Upper lobe of right lung (tissue), 1 donor: Measurements from ENCODE around the gene TTC39C. TPM values are rescaled to one million over a fixed set of nuclear protein-coding genes. Genes with fewer than 3 reads are reported as not detected.

Experiments
- ATAC-seq: fragments of 200-7000 bp; cut with Tn5 transposase; one replicate; pipeline ENCODE4 v1.9.1; 2020; ENCODE audit warnings: mild to moderate bottlenecking, moderate library complexity
- DNase-seq: peaks from one replicate; pipeline ENCODE4 v3.0.0-alpha.2; 2020
- H3K27ac ChIP-seq: fragments of 200-600 bp; one replicate; pipeline ENCODE4 v1.8.0; 2022
- H3K27me3 ChIP-seq: fragments of 200-600 bp; one replicate; pipeline ENCODE4 v1.8.0; 2022; ENCODE audit warnings: mild to moderate bottlenecking
- H3K36me3 ChIP-seq: fragments of 200-600 bp; one replicate; pipeline ENCODE4 v1.8.0; 2022
- H3K4me1 ChIP-seq: fragments of 200-600 bp; one replicate; pipeline ENCODE4 v1.8.0; 2022
- H3K4me3 ChIP-seq: fragments of 200-600 bp; one replicate; pipeline ENCODE4 v1.8.0; 2022; ENCODE audit warnings: mild to moderate bottlenecking
- H3K9me3 ChIP-seq: fragments of 200-600 bp; one replicate; pipeline ENCODE4 v1.8.0; 2022
- intact Hi-C: fragments of 100-400 bp; cut with DNase I; formaldehyde crosslinking; loops from one replicate; pipeline ENCODE4 v1.11.0; 2022
- total RNA-seq: library from RNA; stranded (reverse); fragmentation: NEBNext Ultra II Directional; extraction: Animal tissue kit (Norgen Biotek cat#: 25700); gene quantifications from one replicate; pipeline ENCODE4 v1.2.1, GENCODE V29; 2021
- TF ChIP-seq, protein P1 (sequence below): fragments of 200-600 bp; IDR thresholded peaks from one replicate; pipeline ENCODE4 v1.8.0; 2022; ENCODE audit warnings: antibody characterized with exemption
- donor health status: DM: no; HTN: yes; CAD: no; lungs with severe emphysema.

The TTC39C gene
- total RNA-seq, 1 donor from 2014 or later = 14.8 TPM

DNA sequence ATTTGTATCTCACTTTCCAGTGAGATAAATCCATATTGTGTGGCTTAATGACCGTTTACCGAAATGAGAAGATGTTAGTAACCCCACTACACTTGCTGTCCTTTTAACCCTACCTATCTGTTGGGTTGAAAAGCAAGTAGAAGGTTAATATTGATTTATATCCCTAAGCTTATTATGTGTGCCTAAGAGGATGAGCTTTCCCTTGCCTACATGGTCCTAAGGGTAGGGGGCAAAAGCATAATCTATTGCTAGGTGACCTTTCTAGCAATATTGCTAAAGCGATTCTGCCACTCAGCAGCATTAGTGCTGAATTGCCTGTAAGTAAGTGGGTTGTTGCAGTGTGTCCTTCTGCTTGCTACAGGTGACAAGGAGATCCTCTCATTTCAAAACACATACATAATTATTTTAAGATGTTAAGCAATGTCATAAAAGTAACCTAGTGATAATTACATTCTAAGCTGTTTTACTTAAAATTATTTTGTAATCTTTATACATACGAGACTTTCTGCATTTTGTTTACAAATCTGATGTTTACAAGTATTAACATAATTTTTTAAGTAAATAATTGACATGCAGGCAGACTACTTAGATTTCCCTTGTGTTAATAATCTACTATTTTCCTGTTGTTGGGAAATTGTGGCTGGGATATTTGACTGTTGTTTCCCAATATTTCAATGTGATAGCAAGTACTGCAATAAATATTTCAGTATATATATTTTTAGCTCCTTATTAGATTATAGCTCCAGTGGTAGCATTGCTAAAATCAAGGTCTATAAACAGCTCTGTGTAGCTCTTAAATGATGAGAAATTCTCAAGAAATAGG is 75.2 kb downstream of the TTC39C start:
- H3K4me3 ChIP-seq = no peak overlapping the region
- no peaks in the 10 kb centered on the region for H3K9me3 ChIP-seq
- H3K27ac ChIP-seq = no peak overlapping the region
- intact Hi-C loops = no loop called here
- DNase-seq (no peak), ATAC-seq (no peak)
- no peaks in the 10 kb centered on the region for H3K36me3 ChIP-seq
- H3K27me3 ChIP-seq = no peaks in the 10 kb centered on the region
- no peaks in the 10 kb centered on the region for H3K4me1 ChIP-seq
- TF ChIP-seq, protein P1, sequence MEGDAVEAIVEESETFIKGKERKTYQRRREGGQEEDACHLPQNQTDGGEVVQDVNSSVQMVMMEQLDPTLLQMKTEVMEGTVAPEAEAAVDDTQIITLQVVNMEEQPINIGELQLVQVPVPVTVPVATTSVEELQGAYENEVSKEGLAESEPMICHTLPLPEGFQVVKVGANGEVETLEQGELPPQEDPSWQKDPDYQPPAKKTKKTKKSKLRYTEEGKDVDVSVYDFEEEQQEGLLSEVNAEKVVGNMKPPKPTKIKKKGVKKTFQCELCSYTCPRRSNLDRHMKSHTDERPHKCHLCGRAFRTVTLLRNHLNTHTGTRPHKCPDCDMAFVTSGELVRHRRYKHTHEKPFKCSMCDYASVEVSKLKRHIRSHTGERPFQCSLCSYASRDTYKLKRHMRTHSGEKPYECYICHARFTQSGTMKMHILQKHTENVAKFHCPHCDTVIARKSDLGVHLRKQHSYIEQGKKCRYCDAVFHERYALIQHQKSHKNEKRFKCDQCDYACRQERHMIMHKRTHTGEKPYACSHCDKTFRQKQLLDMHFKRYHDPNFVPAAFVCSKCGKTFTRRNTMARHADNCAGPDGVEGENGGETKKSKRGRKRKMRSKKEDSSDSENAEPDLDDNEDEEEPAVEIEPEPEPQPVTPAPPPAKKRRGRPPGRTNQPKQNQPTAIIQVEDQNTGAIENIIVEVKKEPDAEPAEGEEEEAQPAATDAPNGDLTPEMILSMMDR = no peak

DNA sequence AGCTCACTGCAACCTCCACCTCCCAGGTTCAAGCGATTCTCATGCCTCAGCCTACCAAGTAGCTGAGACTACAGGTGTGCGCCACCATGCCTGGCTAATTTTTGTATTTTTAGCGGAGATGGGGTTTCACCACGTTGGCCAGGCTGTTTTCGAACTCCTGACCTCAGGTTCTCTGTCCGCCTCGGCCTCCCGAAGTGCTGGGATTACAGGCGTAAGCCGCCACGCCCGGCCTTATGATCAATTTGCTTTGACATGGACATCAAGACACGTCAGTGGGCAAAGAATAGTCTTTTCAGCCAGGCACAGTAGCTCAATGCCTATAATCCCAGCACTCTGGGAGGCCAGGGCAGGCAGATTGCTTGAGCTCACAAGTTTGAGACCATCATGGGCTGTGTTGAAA is 76.3 kb downstream of the TTC39C start:
- intact Hi-C loops = no loop called here

DNA sequence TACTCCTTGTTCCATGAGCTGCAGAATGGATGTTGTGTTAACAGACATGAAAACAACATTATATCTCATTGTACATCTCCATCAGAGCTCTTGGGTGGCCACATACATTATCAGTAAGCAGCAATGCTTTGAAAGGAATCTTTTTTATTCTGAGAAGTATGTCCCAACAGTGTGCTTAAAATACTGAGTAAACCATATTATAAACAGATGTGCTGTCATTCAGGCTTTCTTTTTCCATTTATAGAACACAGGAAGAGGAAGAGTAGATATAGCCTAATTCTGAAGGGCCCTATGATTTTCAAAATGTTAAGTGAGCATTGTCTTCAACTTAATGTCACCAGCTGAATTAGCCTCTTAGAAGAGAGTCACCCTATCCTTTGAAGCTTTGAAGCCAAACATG is 80.0 kb downstream of the TTC39C start:
- DNase-seq = no peak
- Histone ChIP-seq H3K4me3 (no peak overlapping the region), H3K9me3 (no peaks in the 10 kb centered on the region), H3K27me3 (no peaks in the 10 kb centered on the region), H3K36me3 (no peaks in the 10 kb centered on the region), H3K27ac (no peak overlapping the region), H3K4me1 (no peaks in the 10 kb centered on the region)
- intact Hi-C loops = no loop called here
- TF ChIP-seq, protein P1 = no peak
- no peak for ATAC-seq

More for the DNA sequence above, 76.3 kb downstream of the TTC39C start:
- no peak for DNase-seq
- no peak for ATAC-seq
- Histone ChIP-seq H3K4me1 (no peaks in the 10 kb centered on the region), H3K4me3 (no peak overlapping the region), H3K36me3 (no peaks in the 10 kb centered on the region), H3K27me3 (no peaks in the 10 kb centered on the region), H3K27ac (no peak overlapping the region), H3K9me3 (no peaks in the 10 kb centered on the region)
- TF ChIP-seq, protein P1 = no peak

DNA sequence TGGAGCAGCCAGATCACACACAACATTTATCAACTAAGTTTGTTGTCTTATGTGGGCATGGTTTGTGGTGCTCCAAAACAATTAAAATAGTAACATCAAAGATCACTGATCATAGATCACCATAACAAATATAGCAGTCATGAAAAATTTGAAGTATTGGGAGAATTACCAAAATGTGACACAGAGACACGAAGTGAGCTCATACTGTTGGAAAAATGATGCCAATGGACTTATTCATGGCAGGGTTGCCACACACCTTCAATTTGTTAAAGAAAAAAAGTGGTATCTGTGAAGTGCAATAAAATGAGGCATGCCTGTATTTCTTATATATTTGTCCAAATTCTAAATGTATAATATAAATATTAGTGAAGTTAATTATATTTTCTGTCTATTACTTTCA is 81.4 kb downstream of the TTC39C start:
- Histone ChIP-seq H3K4me1 (no peaks in the 10 kb centered on the region), H3K9me3 (no peaks in the 10 kb centered on the region), H3K36me3 (no peaks in the 10 kb centered on the region), H3K4me3 (no peak overlapping the region), H3K27ac (no peak overlapping the region), H3K27me3 (no peaks in the 10 kb centered on the region)
- no peak for ATAC-seq
- intact Hi-C loops = no loop called here
- DNase-seq = no peak
- TF ChIP-seq, protein P1 = no peak

DNA sequence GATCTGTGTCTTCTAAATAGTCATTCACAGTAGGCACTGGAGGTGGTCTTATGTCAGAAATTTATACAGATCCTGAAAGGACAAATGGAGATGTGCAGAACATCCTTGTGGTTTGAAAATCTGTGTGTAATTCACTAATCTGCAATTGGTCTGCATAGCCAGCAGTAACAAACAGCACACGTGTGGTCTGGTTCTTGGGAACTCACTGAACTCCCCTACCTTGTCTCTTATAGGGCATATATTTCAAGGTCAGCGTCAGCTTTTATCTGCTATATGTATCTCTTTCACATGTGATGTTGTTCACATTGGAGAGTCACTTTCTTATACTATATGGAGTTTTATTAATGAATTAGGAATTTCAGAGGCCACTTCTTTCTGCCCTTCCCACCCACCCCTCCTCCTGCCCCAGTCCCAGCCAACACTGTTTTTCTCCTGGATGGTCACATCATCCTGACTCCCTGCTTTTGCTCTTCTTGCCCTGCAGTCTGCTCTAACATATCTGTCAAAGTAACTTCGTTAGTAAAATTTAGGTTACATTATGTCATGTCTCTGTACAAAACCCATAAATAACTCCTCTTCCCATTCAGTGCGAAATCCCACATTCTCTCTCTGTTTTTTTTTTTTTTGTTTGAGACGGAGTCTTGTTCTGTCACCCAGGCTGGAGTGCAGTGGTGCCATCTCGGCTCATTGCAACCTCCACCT is 88.9 kb downstream of the TTC39C start:
- DNase-seq (no peak), ATAC-seq (no peak)

More for the DNA sequence above, 88.9 kb downstream of the TTC39C start:
- Histone ChIP-seq H3K27ac (no peak overlapping the region), H3K4me1 (no peaks in the 10 kb centered on the region), H3K9me3 (no peaks in the 10 kb centered on the region), H3K36me3 (peaks cover 3% of the 10 kb centered on the region), H3K27me3 (no peaks in the 10 kb centered on the region), H3K4me3 (no peak overlapping the region)
- intact Hi-C loops = no loop called here
- TF ChIP-seq, protein P1 = no peak
